GM19467 (cell line): ENCODE measurements around the gene DNAAF5.
"Not testable (repeated sequence)": the region's sequence is repeated elsewhere in the genome, so short reads cannot be mapped to it uniquely, and the experiment has no call there.

Experiments used
- ATAC-seq: cut with Tn5 transposase; IDR thresholded peaks from one replicate; pipeline ENCODE4 v1.9.1; 2021; ENCODE audit warnings: mild to moderate bottlenecking, moderate library complexity; ENCODE audit not compliant: unreplicated experiment

DNAAF5 gene

GRCh38 chr7:802500-803242, 76.2 kb downstream of the DNAAF5 start:
- ATAC-seq, result no peak

- ATAC-seq, result no peak
These were observed 76.7 kb downstream of the DNAAF5 start for GRCh38 chr7:803243-803635.

- ATAC-seq, result not testable (repeated sequence)
These were observed 77.3 kb downstream of the DNAAF5 start for GRCh38 chr7:803796-804195.

DNA sequence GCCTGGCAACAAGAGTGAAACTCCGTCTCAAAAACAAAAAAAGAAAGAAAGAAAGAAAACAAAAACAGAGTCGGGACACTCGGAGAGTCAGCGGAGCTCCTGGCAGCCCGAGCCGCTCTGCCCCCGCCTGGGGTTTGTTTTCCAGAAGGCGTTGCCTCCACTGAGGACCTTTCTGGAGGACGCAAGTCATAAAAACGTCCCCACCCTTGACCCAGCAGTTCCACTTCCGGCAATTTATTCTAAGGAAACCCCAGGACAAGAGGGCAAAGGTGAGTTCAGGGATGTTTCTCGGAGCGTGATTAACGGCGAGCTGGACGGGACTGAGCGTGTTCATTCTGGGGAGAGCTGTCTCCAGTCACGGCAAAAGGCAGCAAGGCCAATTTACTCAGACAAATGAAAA, 78.8 kb downstream of the DNAAF5 start:
- no peak for ATAC-seq

DNA sequence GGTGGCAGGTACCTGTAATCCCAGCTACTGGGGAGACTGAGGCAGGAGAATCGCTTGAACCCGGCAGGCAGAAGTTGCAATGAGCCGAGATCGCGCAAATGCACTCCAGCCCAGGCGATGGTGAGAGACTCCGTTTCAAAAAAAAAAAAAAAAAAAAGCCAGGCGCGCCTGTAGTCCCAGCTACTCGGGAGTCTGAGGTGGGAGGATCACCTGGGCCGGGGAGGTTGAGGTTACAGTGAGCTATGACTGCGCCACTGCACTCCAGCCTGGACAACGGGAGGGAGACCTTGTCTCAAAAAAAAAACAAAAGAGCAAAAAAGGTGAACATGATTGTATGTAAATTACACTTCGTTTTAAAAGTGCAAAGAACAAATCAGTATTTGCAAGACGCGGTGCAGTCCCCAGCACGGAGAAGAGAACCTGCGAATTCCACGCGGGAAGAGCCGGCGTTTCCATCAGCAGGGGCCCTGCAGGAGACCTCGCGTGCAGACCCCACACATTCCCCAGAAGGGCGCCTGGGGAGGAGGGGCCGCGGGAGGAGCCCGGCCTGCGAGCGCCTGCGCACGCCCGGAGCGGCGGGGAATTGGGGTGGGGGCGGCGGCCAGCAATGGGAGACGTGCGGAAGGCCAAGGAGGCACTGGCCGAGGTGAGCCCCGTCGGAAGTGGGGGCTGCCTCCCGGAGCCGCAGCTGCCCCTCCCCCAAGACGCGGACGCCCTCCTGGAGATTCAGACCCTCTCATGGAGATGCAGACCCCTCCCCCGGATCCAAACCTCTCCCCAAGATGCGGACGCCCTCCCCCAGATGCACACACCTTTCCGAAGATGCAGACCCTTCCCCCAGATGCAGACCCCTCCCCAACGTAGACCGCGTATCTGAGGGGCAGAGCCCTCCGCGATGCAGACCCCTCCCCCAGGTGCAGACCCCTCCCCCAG, 89.1 kb downstream of the DNAAF5 start:
- no peak for ATAC-seq

GRCh38 chr7:816300-816750, 89.8 kb downstream of the DNAAF5 start:
- ATAC-seq, result peak; percentile 90

GRCh38 chr7:816751-817671, 90.5 kb downstream of the DNAAF5 start:
- ATAC-seq, result peak; percentile 10

DNA sequence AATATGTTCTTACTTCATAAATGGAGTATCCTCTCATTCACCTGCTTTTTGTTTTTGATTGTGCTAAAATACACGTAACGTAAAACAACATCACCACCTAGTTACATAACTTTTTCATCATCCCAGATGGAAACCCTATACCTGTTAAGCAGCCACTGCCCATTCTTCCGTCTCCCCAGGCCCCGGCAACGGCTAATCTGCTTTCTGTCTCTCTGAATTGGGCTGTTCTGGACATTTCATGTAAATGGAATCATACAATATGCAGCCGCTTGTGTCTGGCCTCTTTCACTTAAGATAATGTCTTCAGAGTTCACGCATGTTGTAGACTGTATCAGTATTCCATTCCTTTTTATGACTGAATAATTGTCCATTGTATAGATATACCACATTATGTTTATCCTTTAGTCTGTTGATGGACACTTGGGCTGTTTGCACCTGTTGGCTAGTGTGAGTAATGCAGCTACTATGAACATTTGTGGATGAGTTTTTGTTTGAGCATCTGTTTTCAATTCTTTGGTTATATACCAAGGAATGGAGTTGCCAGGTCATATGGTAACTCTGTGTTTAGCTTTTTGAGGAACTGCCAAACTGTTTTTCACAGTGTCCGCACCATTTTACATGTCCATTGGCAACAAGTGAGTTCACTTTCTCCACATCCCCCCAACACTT, 91.7 kb downstream of the DNAAF5 start:
- no peak for ATAC-seq

DNA sequence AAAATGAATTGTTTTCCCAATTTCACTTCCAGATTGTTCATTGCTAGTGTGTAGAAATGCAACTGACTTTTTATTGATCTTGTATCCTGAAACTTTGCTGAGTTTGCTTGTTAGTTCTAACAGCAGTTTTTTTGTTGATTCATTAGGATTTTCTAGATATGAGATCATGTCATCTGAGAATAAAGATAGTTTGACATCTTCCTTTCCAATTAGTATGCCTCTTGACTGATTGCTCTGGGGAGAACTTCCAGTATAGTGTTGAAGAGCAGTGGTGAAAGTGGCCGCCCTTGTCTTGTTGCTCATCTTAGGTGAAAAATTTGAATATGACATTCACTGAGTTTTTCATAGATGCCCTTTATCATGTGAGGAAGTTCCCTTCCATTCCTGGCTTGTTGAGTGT, 93.8 kb downstream of the DNAAF5 start:
- no peak for ATAC-seq

DNA sequence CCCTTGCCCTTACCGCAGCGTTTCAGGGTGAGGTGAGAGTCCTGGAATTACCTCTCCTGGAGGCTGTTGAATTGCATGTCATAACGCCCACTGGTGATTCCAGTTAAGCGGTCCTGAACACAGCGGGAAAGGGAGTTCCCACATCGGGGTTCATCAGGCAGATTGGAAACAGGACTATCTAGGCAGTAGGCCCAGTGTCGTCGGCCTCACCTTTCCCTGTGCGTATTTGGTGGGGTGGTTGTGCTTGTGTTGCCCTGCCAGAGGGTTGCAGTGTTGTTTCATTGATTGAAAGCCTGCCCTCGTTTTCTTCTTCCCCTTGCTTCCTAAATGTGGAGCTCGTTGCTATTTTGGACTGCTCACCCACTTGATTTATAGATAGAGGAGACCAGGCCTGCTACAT, 95.2 kb downstream of the DNAAF5 start:
- no peak for ATAC-seq

DNA sequence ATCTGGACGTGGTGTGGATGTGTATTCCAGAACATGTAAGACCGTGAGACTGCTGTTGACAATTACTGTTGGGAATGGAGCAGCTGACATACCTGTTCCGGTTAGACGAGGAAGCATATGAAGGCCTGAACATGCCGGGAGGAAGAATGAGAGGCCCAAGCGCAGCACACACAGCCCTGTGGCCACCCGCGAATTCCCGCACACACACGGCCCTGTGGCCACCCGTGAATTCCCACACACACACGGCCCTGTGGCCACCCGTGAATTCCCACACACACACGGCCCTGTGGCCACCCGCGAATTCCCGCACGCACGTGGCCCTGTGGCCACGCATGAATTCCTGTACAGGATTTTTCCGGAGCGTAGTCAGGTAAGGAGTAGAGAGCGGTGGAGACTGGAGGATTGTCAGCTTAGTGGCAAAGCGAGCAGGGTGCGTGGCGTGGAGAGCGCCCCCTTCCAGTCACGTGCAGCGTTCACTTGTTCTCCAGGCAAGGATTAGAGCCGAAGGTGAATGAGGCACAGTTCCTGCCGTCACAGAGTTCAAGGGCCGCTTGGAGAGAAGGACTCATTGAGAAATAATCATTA, 96.3 kb downstream of the DNAAF5 start:
- no peak for ATAC-seq

- no peak for ATAC-seq
These were observed 97.2 kb downstream of the DNAAF5 start for GRCh38 chr7:823649-824048.

- no peak for ATAC-seq
These were observed 97.6 kb downstream of the DNAAF5 start for GRCh38 chr7:824081-824480.

DNA sequence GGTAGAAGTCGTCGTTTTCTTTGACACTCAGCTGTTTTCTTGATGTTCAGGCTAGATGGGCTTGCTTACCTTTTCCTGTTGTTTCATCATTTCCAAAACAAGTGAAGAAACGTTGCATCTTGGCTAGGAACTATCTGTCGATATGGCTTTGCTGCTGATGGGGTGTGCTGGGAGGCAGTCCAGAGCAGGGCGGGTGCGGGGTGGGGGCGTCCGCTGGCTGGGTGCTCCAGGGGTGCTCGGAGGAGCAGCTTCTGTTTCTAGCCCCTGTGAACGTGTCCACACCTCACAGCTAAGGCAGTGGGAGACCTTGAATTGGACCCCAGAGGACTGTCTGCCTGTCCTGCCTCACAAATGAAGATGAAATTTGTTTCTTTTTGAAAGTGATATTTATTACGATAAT, 98.2 kb downstream of the DNAAF5 start:
- no peak for ATAC-seq

DNA sequence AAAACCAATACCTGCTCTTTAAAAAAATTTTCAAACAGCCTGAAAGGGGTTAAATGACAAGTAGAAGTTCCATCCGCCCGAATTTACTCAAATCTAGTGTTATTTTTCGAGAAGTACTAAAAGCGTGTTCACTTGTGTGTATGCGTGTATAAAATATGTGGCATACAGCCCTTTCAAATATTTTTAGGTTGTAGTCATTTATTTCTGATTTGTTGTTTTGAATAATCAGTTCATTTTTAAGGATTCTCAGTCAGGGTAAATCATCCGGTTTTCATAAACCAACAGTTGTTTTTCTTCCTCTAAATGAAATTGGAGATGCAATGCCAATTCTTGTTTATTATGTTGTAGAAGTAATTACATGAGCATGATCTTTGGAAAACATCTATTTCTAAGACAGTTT, 98.9 kb downstream of the DNAAF5 start:
- ATAC-seq, result no peak

- no peak for ATAC-seq
These were observed 99.9 kb downstream of the DNAAF5 start for GRCh38 chr7:826230-826917.

GRCh38 chr7:828793-829561, 102.5 kb downstream of the DNAAF5 start:
- no peak for ATAC-seq

DNA sequence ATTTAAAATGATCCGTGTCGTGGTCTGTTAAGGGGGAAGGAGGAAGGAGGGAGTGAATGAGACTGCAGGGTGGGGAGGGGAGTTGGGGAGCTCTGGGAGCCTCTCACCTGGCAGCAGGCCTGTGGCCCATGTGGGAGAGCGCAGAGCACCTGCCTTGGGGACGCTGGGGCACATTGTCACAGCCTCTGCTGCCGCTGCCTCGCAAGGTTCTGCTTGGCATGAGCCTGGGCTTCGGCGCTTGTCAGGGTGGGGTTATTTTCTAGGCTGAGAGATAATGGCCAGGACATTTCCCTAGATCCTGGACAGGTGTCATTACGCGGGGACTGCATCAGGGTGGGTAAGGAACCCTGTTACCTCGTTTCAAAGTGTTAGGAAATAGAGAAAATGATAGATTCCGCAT, 103.6 kb downstream of the DNAAF5 start:
- no peak for ATAC-seq
